HG03064 (cell line): Measurements from ENCODE around the gene DDX1.
"Not testable (repeated sequence)": the region's sequence is repeated elsewhere in the genome, so short reads cannot be mapped to it uniquely, and the experiment has no call there.

Experiments used
- ATAC-seq: cut with Tn5 transposase; IDR thresholded peaks from one replicate; pipeline ENCODE4 v1.9.1; 2021; ENCODE audit warnings: low read depth; ENCODE audit not compliant: unreplicated experiment

DDX1 gene

GRCh38 chr2:15671842-15672815 is 80.5 kb downstream of the DDX1 start:
- ATAC-seq: no peak

GRCh38 chr2:15672961-15673918 is 81.6 kb downstream of the DDX1 start:
- no peak for ATAC-seq

GRCh38 chr2:15673919-15674636 is 82.4 kb downstream of the DDX1 start:
- ATAC-seq: no peak

- ATAC-seq: no peak
Measured at GRCh38 chr2:15674637-15675455, 83.2 kb downstream of the DDX1 start.

GRCh38 chr2:15675456-15676195 is 84.0 kb downstream of the DDX1 start:
- no peak for ATAC-seq

- ATAC-seq: no peak
Measured at GRCh38 chr2:15677141-15677843, 85.6 kb downstream of the DDX1 start.

GRCh38 chr2:15678346-15678745 is 86.7 kb downstream of the DDX1 start:
- ATAC-seq: no peak

GRCh38 chr2:15678909-15679308 is 87.2 kb downstream of the DDX1 start:
- no peak for ATAC-seq

- no peak for ATAC-seq
Measured at GRCh38 chr2:15679386-15679924, 87.8 kb downstream of the DDX1 start.

GRCh38 chr2:15680132-15680531 is 88.5 kb downstream of the DDX1 start:
- not testable (repeated sequence) for ATAC-seq
